HEK293 (cell line): ENCODE results near the gene FGR.
A peak's percentile ranks its signal among the peaks of the same experiment; 100 is the strongest.

ENCODE experiments used
- BCL11A ChIP-seq: fragments of 450-650 bp; formaldehyde crosslinking; IDR thresholded peaks from 2 replicates; pipeline ENCODE4 v1.5.1; 2016; ENCODE audit warnings: low read depth, missing biosample characterization, missing genetic modification characterization
- BCL6B ChIP-seq: fragments of 450-650 bp; formaldehyde crosslinking; IDR thresholded peaks from 2 replicates; pipeline ENCODE4 v1.5.1; 2017; ENCODE audit warnings: missing biosample characterization, missing genetic modification characterization
- CTCF ChIP-seq: fragments of 450-650 bp; formaldehyde crosslinking; IDR thresholded peaks from 2 replicates; pipeline ENCODE4 v1.5.1; 2016; ENCODE audit warnings: missing biosample characterization, missing genetic modification characterization
- KLF7 ChIP-seq: fragments of 450-650 bp; formaldehyde crosslinking; IDR thresholded peaks from 2 replicates; pipeline ENCODE4 v1.5.1; 2016; ENCODE audit warnings: missing biosample characterization, missing genetic modification characterization, borderline replicate concordance
- OSR2 ChIP-seq: fragments of 450-650 bp; formaldehyde crosslinking; IDR thresholded peaks from 2 replicates; pipeline ENCODE4 v1.5.1; 2016; ENCODE audit warnings: missing biosample characterization, missing genetic modification characterization
- RBAK ChIP-seq: fragments of 450-650 bp; formaldehyde crosslinking; IDR thresholded peaks from 2 replicates; pipeline ENCODE4 v1.5.1; 2016; ENCODE audit warnings: missing biosample characterization, missing genetic modification characterization
- SALL2 ChIP-seq: fragments of 450-650 bp; formaldehyde crosslinking; IDR thresholded peaks from 2 replicates; pipeline ENCODE4 v1.5.0; 2017; ENCODE audit warnings: missing biosample characterization, mild to moderate bottlenecking, missing genetic modification characterization, borderline replicate concordance
- ZFP41 ChIP-seq: fragments of 450-650 bp; formaldehyde crosslinking; IDR thresholded peaks from 2 replicates; pipeline ENCODE4 v1.5.1; 2016; ENCODE audit warnings: missing biosample characterization, missing genetic modification characterization, borderline replicate concordance
- ZFP69B ChIP-seq: fragments of 450-650 bp; formaldehyde crosslinking; IDR thresholded peaks from 2 replicates; pipeline ENCODE4 v1.5.1; 2016; ENCODE audit warnings: missing biosample characterization, missing genetic modification characterization
- ZIC2 ChIP-seq: fragments of 450-650 bp; formaldehyde crosslinking; IDR thresholded peaks from 2 replicates; pipeline ENCODE4 v1.5.1; 2016; ENCODE audit warnings: missing biosample characterization, missing genetic modification characterization
- ZNF121 ChIP-seq: fragments of 450-650 bp; formaldehyde crosslinking; IDR thresholded peaks from 2 replicates; pipeline ENCODE4 v1.5.1; 2016; ENCODE audit warnings: missing biosample characterization, missing genetic modification characterization
- ZNF16 ChIP-seq: fragments of 450-650 bp; formaldehyde crosslinking; IDR thresholded peaks from 2 replicates; pipeline ENCODE4 v1.5.1; 2016; ENCODE audit warnings: low read depth, missing biosample characterization, missing genetic modification characterization
- ZNF19 ChIP-seq: fragments of 450-650 bp; formaldehyde crosslinking; IDR thresholded peaks from 2 replicates; pipeline ENCODE4; 2016; ENCODE audit warnings: missing biosample characterization, missing genetic modification characterization, low read depth
- ZNF280D ChIP-seq: fragments of 450-650 bp; formaldehyde crosslinking; IDR thresholded peaks from 2 replicates; pipeline ENCODE4 v1.5.1; 2016; ENCODE audit warnings: missing biosample characterization, missing genetic modification characterization
- ZNF292 ChIP-seq: fragments of 450-650 bp; formaldehyde crosslinking; IDR thresholded peaks from 2 replicates; pipeline ENCODE4 v1.5.1; 2016; ENCODE audit warnings: low read depth, missing biosample characterization, missing genetic modification characterization, borderline replicate concordance
- ZNF362 ChIP-seq: fragments of 450-650 bp; formaldehyde crosslinking; IDR thresholded peaks from 2 replicates; pipeline ENCODE4 v1.5.1; 2016; ENCODE audit warnings: missing biosample characterization, missing genetic modification characterization
- ZNF518A ChIP-seq: fragments of 450-650 bp; formaldehyde crosslinking; conservative IDR thresholded peaks from 2 replicates; pipeline ENCODE4 v1.5.1; 2016; ENCODE audit warnings: low read depth, missing biosample characterization, missing genetic modification characterization
- ZNF529 ChIP-seq: fragments of 450-650 bp; formaldehyde crosslinking; IDR thresholded peaks from 2 replicates; pipeline ENCODE4 v1.5.1; 2017; ENCODE audit warnings: missing genetic modification characterization, missing biosample characterization; ENCODE audit not compliant: insufficient replicate concordance
- ZNF530 ChIP-seq: fragments of 450-650 bp; formaldehyde crosslinking; IDR thresholded peaks from 2 replicates; pipeline ENCODE4 v1.5.1; 2016; ENCODE audit warnings: low read depth, missing biosample characterization, missing genetic modification characterization
- ZNF623 ChIP-seq: fragments of 450-650 bp; formaldehyde crosslinking; IDR thresholded peaks from 2 replicates; pipeline ENCODE4 v1.5.1; 2016; ENCODE audit warnings: missing biosample characterization, missing genetic modification characterization
- ZNF629 ChIP-seq: fragments of 450-650 bp; formaldehyde crosslinking; IDR thresholded peaks from 2 replicates; pipeline ENCODE4 v1.5.1; 2017; ENCODE audit warnings: missing biosample characterization, missing genetic modification characterization
- ZNF660 ChIP-seq: fragments of 450-650 bp; IDR thresholded peaks from 2 replicates; pipeline ENCODE4 v1.5.1; 2018; ENCODE audit warnings: missing biosample characterization, mild to moderate bottlenecking, missing genetic modification characterization
- ZNF692 ChIP-seq: fragments of 450-650 bp; formaldehyde crosslinking; IDR thresholded peaks from 2 replicates; pipeline ENCODE4 v1.5.1; 2016; ENCODE audit warnings: missing biosample characterization, missing genetic modification characterization
- ZNF76 ChIP-seq: fragments of 450-650 bp; formaldehyde crosslinking; IDR thresholded peaks from 2 replicates; pipeline ENCODE4; 2016; ENCODE audit warnings: low read depth, missing biosample characterization, missing genetic modification characterization, borderline replicate concordance
- ZSCAN30 ChIP-seq: fragments of 450-650 bp; IDR thresholded peaks from 2 replicates; pipeline ENCODE4 v1.5.1; 2018; ENCODE audit warnings: missing biosample characterization, mild to moderate bottlenecking, missing genetic modification characterization, moderate library complexity

Gene FGR

GRCh38 chr1:27605796-27606707 lies 28.9 kb downstream of the FGR start (continued):
- TF ChIP-seq SALL2 (tag by site-specific recombination) (no peak), ZNF292 (no peak), ZNF692 (tag by site-specific recombination) (peak; percentile 55; the same call in 1 of the 2 replicates), ZNF530 (tag by site-specific recombination) (no peak), ZNF362 (tag by site-specific recombination) (no peak), ZIC2 (tag by site-specific recombination) (no peak), BCL6B (no peak), ZNF19 (tag by site-specific recombination) (no peak), ZNF529 (tag by site-specific recombination) (no peak), ZNF629 (tag by site-specific recombination) (no peak), RBAK (tag by site-specific recombination) (no peak), ZNF518A (no peak), OSR2 (no peak), ZNF76 (tag by site-specific recombination) (no peak), ZNF660 (peak; percentile 83), CTCF (tag by site-specific recombination) (peak; percentile 75; the same call in 1 of the 2 replicates), ZNF16 (tag by site-specific recombination) (no peak), ZNF623 (tag by site-specific recombination) (no peak), ZFP41 (no peak), BCL11A (no peak), ZNF121 (tag by site-specific recombination) (no peak), ZFP69B (tag by site-specific recombination) (no peak), ZSCAN30 (no peak), ZNF280D (tag by site-specific recombination) (no peak), KLF7 (no peak)
